ENCODE results near the gene CBLN3.

- no peak for TF ChIP-seq CTCF (conservative IDR thresholded peaks at IDR 0.05 in 1 of 2, IDR thresholded peaks at IDR 0.05 in 1 of 2; ENCODE audit: low read depth in 1 of 2, low read length in 2 of 2)
- TF ChIP-seq EZH2 (IDR thresholded peaks at IDR 0.05; ENCODE audit: low read length, missing control alignments): no peak
Measured at GRCh38 chr14:24399999-24400718, 29.3 kb downstream of the CBLN3 start.

Measured in fibroblast of lung (primary cell).